Superior temporal gyrus (tissue), 1 donor: ENCODE measurements around the gene PICK1.
A peak's percentile ranks its signal among the peaks of the same experiment; 100 is the strongest.
"Not testable (repeated sequence)": the region's sequence is repeated elsewhere in the genome, so short reads cannot be mapped to it uniquely, and the experiment has no call there.

Experiments
- DNase-seq: peaks from one replicate; pipeline ENCODE4 v3.0.0-alpha.2; 2016; ENCODE audit errors: extremely low spot score

The PICK1 gene

GRCh38 chr22:38074181-38075104, 17.2 kb downstream of the PICK1 start:
- DNase-seq = peak; percentile 43

- no peak for DNase-seq
Measured at GRCh38 chr22:38075105-38075825, 18.1 kb downstream of the PICK1 start.

- no peak for DNase-seq
Measured at GRCh38 chr22:38075961-38076360, 18.8 kb downstream of the PICK1 start.

- no peak for DNase-seq
Measured at GRCh38 chr22:38077096-38077495, 19.9 kb downstream of the PICK1 start.

GRCh38 chr22:38077595-38077994, 20.4 kb downstream of the PICK1 start:
- DNase-seq = no peak

- no peak for DNase-seq
Measured at GRCh38 chr22:38078046-38078840, 21.0 kb downstream of the PICK1 start.

- not testable (repeated sequence) for DNase-seq
Measured at GRCh38 chr22:38079208-38079607, 22.0 kb downstream of the PICK1 start.

- no peak for DNase-seq
Measured at GRCh38 chr22:38079804-38080203, 22.6 kb downstream of the PICK1 start.

GRCh38 chr22:38080474-38080849, 23.3 kb downstream of the PICK1 start:
- no peak for DNase-seq

- no peak for DNase-seq
Measured at GRCh38 chr22:38080850-38081635, 23.8 kb downstream of the PICK1 start.

GRCh38 chr22:38081636-38081940, 24.4 kb downstream of the PICK1 start:
- DNase-seq = no peak

GRCh38 chr22:38081941-38082828, 25.0 kb downstream of the PICK1 start:
- no peak for DNase-seq

GRCh38 chr22:38082986-38083710, 25.9 kb downstream of the PICK1 start:
- DNase-seq = peak; percentile 39

GRCh38 chr22:38083931-38084631, 26.9 kb downstream of the PICK1 start, which contains the start of gene SLC16A8:
Gene SLC16A8, minus strand, starts transcription at chr22:38084184. Its CDS starts 1,311 bp downstream, at chr22:38082873.
- DNase-seq = no peak

GRCh38 chr22:38085056-38085455, 27.9 kb downstream of the PICK1 start:
- no peak for DNase-seq

- DNase-seq = no peak
Measured at GRCh38 chr22:38085501-38085900, 28.3 kb downstream of the PICK1 start.

GRCh38 chr22:38086001-38086845, 29.0 kb downstream of the PICK1 start:
- no peak for DNase-seq

- no peak for DNase-seq
Measured at GRCh38 chr22:38086942-38087341, 29.7 kb downstream of the PICK1 start.
